Measurements from ENCODE around the gene C12orf76. TPM values are rescaled to one million over a fixed set of nuclear protein-coding genes. Genes with fewer than 3 reads are reported as not detected.

Gene C12orf76
- total RNA-seq, 4 donors from 2014 or later = 9.4 to 21.5 (median 11.4) TPM

DNA sequence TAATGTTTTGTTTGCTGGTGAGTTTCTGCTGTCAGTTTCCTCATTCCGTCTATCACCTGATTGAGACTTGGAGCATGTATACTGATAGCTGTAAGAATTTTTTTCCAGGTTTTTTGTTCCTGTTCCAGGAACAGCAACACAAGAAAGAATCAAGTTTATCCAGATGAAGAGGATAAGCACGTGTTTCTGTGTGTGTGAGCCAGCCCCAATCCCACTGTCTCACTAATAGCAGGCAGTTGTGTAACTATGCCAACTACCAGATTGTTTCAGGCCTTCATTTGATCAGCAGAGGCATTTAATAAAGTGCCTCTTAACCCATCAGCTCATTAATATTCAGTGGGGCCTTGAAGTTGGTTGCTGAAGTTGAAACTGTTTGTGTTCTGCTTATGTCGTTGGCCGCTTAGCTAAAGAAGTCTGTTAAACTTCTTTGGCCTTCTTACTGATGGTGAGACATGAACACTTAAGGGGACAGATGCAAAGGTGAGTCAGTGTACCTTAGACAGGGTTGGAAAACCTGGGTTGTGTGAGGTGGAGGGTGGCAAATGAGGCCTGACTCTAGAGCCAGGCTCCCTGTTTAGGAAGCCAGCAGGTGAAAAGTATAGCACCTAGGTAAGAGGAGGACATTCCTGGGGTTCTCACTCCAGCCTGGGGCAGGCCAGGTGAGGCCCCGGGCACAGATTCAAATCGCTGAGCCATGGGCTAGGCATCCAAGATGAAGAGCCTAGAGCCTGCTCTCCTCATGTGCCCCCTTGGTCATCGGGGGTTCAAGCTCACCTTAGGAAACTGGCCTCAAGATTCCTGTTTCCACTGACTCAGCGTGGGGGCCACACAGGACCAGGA, 45.4 kb downstream of the C12orf76 start:
- Histone ChIP-seq H3K4me3 (no peak overlapping the region), H3K27ac (peak overlapping the region in 2 of 4 donors; percentile 27 to 52), H3K27me3 (no peaks in the 10 kb centered on the region), H3K9me3 (no peaks in the 10 kb centered on the region), H3K4me1 (peaks cover 0 to 62% (median 10%) of the 10 kb centered on the region in 3 donors), H3K36me3 (no peaks in the 10 kb centered on the region)
- WGBS, 2 donors (ENCODE audit: low coverage in 1 of 2) = 74% methylated on average over 5 of the region's 8 CpGs; no CpG with 5 or more reads in 1 of the 2 donors
- no peak for ATAC-seq
- TF ChIP-seq EP300 (IDR thresholded peaks at IDR 0.05) = no peak
- TF ChIP-seq, protein P1, sequence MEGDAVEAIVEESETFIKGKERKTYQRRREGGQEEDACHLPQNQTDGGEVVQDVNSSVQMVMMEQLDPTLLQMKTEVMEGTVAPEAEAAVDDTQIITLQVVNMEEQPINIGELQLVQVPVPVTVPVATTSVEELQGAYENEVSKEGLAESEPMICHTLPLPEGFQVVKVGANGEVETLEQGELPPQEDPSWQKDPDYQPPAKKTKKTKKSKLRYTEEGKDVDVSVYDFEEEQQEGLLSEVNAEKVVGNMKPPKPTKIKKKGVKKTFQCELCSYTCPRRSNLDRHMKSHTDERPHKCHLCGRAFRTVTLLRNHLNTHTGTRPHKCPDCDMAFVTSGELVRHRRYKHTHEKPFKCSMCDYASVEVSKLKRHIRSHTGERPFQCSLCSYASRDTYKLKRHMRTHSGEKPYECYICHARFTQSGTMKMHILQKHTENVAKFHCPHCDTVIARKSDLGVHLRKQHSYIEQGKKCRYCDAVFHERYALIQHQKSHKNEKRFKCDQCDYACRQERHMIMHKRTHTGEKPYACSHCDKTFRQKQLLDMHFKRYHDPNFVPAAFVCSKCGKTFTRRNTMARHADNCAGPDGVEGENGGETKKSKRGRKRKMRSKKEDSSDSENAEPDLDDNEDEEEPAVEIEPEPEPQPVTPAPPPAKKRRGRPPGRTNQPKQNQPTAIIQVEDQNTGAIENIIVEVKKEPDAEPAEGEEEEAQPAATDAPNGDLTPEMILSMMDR (IDR thresholded peaks at IDR 0.05) = no peak
- TF ChIP-seq POLR2A (IDR thresholded peaks at IDR 0.05) = no peak
- no peak for TF ChIP-seq POLR2AphosphoS5 (IDR thresholded peaks at IDR 0.05)

DNA sequence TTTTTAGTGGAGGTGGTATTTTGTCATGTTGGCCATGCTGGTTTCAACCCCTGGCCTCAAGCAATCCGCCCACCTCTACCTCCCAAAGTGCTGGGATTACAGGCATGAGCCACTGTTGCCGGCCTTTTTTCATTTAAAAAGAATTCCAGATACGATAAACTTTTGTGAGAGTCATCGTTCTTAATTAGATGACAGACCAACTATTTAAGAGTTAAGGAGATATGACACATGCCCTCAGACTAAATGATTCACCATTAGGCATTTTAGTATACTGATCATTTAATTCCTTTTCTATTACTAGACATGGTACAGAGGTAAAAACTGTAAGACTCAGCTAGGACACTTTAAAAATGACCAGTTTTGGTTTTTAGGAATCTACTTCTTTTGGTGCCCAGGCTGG, 46.7 kb downstream of the C12orf76 start:
- H3K36me3 ChIP-seq = no peaks in the 10 kb centered on the region
- peaks cover 0 to 67% (median 10%) of the 10 kb centered on the region in 3 donors for H3K4me1 ChIP-seq
- WGBS, 2 donors (ENCODE audit: low coverage in 1 of 2) = 30 to 51% methylated on average over 3 to 4 of the region's 4 CpGs
- no peaks in the 10 kb centered on the region for H3K9me3 ChIP-seq
- H3K27me3 ChIP-seq = no peaks in the 10 kb centered on the region
- TF ChIP-seq EP300 (IDR thresholded peaks at IDR 0.05) (no peak), POLR2AphosphoS5 (IDR thresholded peaks at IDR 0.05) (no peak), POLR2A (IDR thresholded peaks at IDR 0.05) (no peak)
- TF ChIP-seq, protein P1 (IDR thresholded peaks at IDR 0.05) = no peak
- H3K27ac ChIP-seq = peak overlapping the region in 3 of 4 donors; percentile 3 to 27 (median 19)
- H3K4me3 ChIP-seq = no peak overlapping the region
- ATAC-seq = no peak

DNA sequence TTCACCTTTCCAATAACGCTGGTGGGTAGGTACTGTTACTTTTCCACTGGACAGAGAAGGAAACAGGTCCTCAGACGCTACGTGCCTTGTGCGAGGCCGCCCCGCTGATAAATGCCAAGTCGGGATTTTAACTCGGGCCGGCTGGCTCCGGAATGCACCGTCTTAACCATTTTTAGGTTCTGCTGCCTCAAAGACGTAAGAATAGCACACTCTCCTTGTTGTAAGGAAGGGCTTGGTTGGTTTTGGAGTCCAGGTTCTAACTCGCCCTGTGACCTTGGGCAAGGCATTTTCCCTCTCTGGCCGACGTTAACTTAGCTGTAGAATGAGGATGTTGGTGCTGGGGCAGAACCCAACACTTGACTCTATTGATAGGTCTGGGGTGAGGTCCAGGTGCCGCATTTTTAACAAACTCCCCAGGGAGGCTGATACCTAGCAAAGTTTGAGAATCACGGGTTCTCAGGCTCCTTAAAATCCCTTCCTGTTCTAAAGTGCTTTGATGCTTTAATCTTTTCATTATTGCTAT, 48.3 kb downstream of the C12orf76 start:
- H3K9me3 ChIP-seq = no peaks in the 10 kb centered on the region
- H3K27ac ChIP-seq = peak overlapping the region; percentile 41 to 88 (median 86)
- WGBS, 2 donors (ENCODE audit: low coverage in 1 of 2) = 1 to 5% methylated on average over 11 to 12 of the region's 17 CpGs
- TF ChIP-seq POLR2A (IDR thresholded peaks at IDR 0.05) (no peak), POLR2AphosphoS5 (IDR thresholded peaks at IDR 0.05) (peak; percentile 36)
- no peak for ATAC-seq
- H3K4me3 ChIP-seq = peak overlapping the region; percentile 81 to 100
- H3K4me1 ChIP-seq = peaks cover 0 to 70% (median 10%) of the 10 kb centered on the region in 3 donors
- H3K36me3 ChIP-seq = no peaks in the 10 kb centered on the region
- no peaks in the 10 kb centered on the region for H3K27me3 ChIP-seq

DNA sequence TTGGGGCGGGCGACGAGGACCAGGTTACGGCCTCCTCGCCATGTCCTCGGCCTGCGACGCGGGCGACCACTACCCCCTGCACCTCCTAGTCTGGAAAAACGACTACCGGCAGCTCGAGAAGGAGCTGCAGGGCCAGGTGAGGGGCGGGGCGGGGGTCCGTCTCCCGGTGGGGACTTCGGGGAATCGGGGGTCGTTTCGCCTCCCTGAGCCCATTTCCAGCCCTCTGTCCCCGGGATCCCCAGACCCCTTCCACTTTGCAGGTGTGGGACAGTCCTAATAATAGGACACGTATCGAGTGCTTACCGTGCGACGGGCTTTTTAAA, 48.7 kb downstream of the C12orf76 start:
- Histone ChIP-seq H3K36me3 (no peaks in the 10 kb centered on the region), H3K27ac (peak overlapping the region; percentile 41 to 88 (median 86)), H3K4me1 (peaks cover 0 to 71% (median 13%) of the 10 kb centered on the region in 3 donors), H3K4me3 (peak overlapping the region; percentile 81 to 100), H3K9me3 (no peaks in the 10 kb centered on the region), H3K27me3 (no peaks in the 10 kb centered on the region)
- ATAC-seq = no peak
- TF ChIP-seq EP300 (IDR thresholded peaks at IDR 0.05) (no peak), POLR2AphosphoS5 (IDR thresholded peaks at IDR 0.05) (no peak), POLR2A (IDR thresholded peaks at IDR 0.05) (no peak)
- TF ChIP-seq, protein P1 (IDR thresholded peaks at IDR 0.05) = no peak
- 0% methylated on average over 1 to 7 of the region's 27 CpGs for WGBS, 2 donors (ENCODE audit: low coverage in 1 of 2)

DNA sequence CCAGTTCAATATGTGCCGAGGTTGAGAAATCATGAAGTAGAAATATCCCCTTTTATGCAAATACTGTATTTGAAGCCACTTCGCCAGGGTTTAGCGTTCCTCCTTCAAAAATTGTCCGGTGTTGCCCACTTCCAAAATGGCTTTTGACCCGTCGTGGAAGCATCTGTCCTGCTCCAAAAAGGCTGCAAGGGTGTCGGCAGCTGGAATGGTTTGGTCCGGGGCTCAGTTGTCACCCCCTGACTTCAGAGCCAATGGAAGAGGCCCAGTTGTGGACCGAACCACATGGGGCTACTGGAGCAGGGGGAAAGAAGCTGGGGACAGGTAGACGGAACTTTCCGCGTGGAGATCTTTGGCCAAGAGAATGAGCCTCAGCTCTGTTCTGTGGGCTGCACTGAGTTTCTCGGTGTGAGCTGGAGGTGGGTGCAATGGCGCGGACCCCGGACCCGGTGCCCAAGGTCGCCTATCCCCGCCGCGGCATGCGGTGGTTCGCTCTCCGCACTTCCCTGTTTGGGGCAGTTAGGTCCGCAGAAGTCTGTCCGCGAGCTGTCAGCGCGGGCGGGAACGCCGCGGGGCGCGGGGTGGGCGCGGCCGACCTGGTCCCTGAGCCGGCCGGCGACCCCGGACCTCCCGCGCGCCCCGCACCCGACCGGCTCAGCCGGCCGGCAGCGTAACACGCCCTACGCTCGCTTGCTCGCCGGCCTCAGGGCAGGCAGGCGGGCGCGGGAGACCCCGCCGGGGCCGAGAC, 49.2 kb downstream of the C12orf76 start, which contains the start of gene ANKRD13A:
TSS of gene ANKRD13A (plus strand) at position 527 of the 745 bp plus-strand sequence. CDS start 259 bp downstream, outside the sequence.
- Histone ChIP-seq H3K4me1 (peaks cover 0 to 72% (median 13%) of the 10 kb centered on the region in 3 donors), H3K4me3 (peak within 1 kb of the TSS; percentile 81 to 100), H3K9me3 (no peaks in the 10 kb centered on the region), H3K36me3 (no peaks in the 10 kb centered on the region), H3K27ac (peak within 1 kb of the TSS; percentile 41 to 88 (median 86)), H3K27me3 (no peaks in the 10 kb centered on the region)
- WGBS, 2 donors (ENCODE audit: low coverage in 1 of 2) = 0% methylated on average over 3 to 7 of the region's 62 CpGs
- TF ChIP-seq POLR2A (IDR thresholded peaks at IDR 0.05) (peak; percentile 58 to 87), EP300 (IDR thresholded peaks at IDR 0.05) (no peak), POLR2AphosphoS5 (IDR thresholded peaks at IDR 0.05) (peak; percentile 74)
- TF ChIP-seq, protein P1 (IDR thresholded peaks at IDR 0.05) = peak in 1 of 4 experiments; percentile 12
- peak; percentile 93 for ATAC-seq
